ENCODE results near the gene GAS7. TPM values are rescaled to one million over a fixed set of nuclear protein-coding genes. Genes with fewer than 3 reads are reported as not detected.

The GAS7 gene
- total RNA-seq, 1 experiment from 2014 or later, result 6.0 TPM

GRCh38 chr17:10120749-10121148, 77.7 kb downstream of the GAS7 start:
- Mint-ChIP-seq H3K4me1 (peaks cover 44 to 46% of the 10 kb centered on the region in 2 experiments), H3K4me3 (no peak overlapping the region), H3K27ac (no peak overlapping the region), H3K9me3 (0 out of 5 replicates have a peak, but pooled peaks cover 0 to 3% of the 10 kb centered on the region in 2 experiments), H3K36me3 (ENCODE audit: insufficient read depth in 1 of 3, low read depth in 3 of 3) (no peaks in the 10 kb centered on the region), H3K27me3 (ENCODE audit: low read depth) (no peaks in the 10 kb centered on the region; the same call in none of the 2 replicates)
- Histone ChIP-seq H3K56ac (ENCODE audit: insufficient read length, low read depth, low read length) (no peak overlapping the region), H4K20me1 (ENCODE audit: control insufficient read depth, insufficient read depth, insufficient read length) (no peaks in the 10 kb centered on the region), H3K9me3 (ENCODE audit: control insufficient read depth, low read depth, low read length) (no peaks in the 10 kb centered on the region), H3K4me1 (ENCODE audit: insufficient read depth, low read length) (peaks cover 10% of the 10 kb centered on the region; the same call in 1 of the 2 replicates), H3K4me2 (ENCODE audit: insufficient read depth, insufficient read length, low read length) (no peak overlapping the region), H4K91ac (ENCODE audit: insufficient read length, low read depth, low read length) (no peak overlapping the region), H3K18ac (ENCODE audit: insufficient read length, low read depth, low read length) (no peak overlapping the region), H3K23ac (ENCODE audit: insufficient read length, low read depth, low read length) (no peak overlapping the region), H3K79me1 (ENCODE audit: insufficient read depth, low read depth, low read length, poor library complexity, severe bottlenecking) (no peaks in the 10 kb centered on the region), H2BK120ac (ENCODE audit: low read depth, low read length, poor library complexity, severe bottlenecking) (no peak overlapping the region), H3K23me2 (ENCODE audit: insufficient read length, low read depth, low read length, poor library complexity, severe bottlenecking) (no peaks in the 10 kb centered on the region), H2BK5ac (ENCODE audit: insufficient read length, low read length) (no peak overlapping the region), H3K9ac (ENCODE audit: extremely low read depth, insufficient read length, low read length) (no peak overlapping the region), H3K79me2 (ENCODE audit: insufficient read depth, low read length) (no peaks in the 10 kb centered on the region), H2BK12ac (ENCODE audit: insufficient read length, low read depth, low read length) (no peak overlapping the region), H4K8ac (replicated peaks; ENCODE audit: insufficient read length, low read depth, low read length) (no peak overlapping the region), H2AK5ac (ENCODE audit: insufficient read length, low read length) (no peak overlapping the region), H4K5ac (ENCODE audit: insufficient read length, low read depth, low read length) (no peak overlapping the region), H3K27ac (ENCODE audit: insufficient read length, low read depth, low read length) (no peak overlapping the region), H3K27me3 (ENCODE audit: insufficient read depth, low read length) (no peaks in the 10 kb centered on the region), H2AFZ (ENCODE audit: low read length) (no peak overlapping the region), H3K4ac (ENCODE audit: low read depth, low read length) (no peak overlapping the region), H2BK20ac (ENCODE audit: low read depth, low read length, poor library complexity, severe bottlenecking) (no peak overlapping the region), H3K14ac (ENCODE audit: insufficient read depth, low read length) (no peak overlapping the region; the same call in 1 of the 2 replicates), H3T11ph (ENCODE audit: low read length) (no peak overlapping the region), H2BK15ac (ENCODE audit: low read depth, low read length) (no peak overlapping the region)
- TF ChIP-seq CTCF (conservative IDR thresholded peaks at IDR 0.05), result no peak
- no CpG with 5 or more reads among the region's 12 CpGs for WGBS (ENCODE audit: extremely low coverage, insufficient read length, low lambda C conversion rate)
- no peak for DNase-seq
